Measurements from ENCODE around the gene MLLT3. TPM values are rescaled to one million over a fixed set of nuclear protein-coding genes. Genes with fewer than 3 reads are reported as not detected.

The MLLT3 gene
- total RNA-seq = 17.5 TPM
- long read RNA-seq, full-length matches to known transcripts = 10 of 13 reads
- long read RNA-seq, partial matches to known transcripts = 1 of 13 reads
- long read RNA-seq, other reads (novel, unspliced or antisense) = 2 of 13 reads

DNA sequence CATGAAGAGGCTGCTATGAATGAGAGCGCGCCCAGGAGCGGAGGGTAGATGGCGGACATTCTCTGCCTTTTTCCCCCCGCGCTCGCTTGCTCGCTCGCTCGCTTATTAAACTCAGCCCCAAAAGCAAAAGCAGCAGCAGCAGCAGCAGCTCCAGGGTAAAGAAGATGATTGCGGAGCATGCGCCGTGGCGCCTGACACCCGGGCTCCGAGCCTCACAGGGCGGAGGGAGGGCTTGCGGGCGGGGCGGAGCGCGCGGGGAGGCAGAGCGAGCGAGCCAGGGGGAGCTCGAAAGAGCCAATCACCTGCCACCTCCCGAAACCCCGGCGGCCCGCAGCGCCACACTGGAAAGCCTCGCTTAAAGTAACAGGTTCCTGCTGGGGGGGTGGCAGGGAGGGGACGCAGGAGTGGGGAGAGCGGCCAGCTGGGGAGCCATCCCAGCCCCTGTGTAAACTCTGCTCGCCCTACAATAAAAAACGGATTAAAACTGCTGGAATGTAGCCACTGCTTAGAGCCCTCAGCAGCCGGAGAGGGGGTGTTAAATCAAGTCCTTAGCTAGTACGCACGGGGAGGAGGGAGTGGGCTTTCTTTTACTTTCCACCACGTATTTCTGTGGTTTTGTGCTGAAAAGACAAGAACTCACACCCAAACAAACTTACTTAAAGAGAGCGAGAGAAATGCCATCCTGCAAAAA is at the start of gene MLLT3:
Gene MLLT3 (minus strand): TSS at position 170 of the 691 bp plus-strand sequence.
- no peaks in the 10 kb centered on the region for H3K27me3 ChIP-seq (ENCODE audit: low read depth)
- TF ChIP-seq, protein P1, sequence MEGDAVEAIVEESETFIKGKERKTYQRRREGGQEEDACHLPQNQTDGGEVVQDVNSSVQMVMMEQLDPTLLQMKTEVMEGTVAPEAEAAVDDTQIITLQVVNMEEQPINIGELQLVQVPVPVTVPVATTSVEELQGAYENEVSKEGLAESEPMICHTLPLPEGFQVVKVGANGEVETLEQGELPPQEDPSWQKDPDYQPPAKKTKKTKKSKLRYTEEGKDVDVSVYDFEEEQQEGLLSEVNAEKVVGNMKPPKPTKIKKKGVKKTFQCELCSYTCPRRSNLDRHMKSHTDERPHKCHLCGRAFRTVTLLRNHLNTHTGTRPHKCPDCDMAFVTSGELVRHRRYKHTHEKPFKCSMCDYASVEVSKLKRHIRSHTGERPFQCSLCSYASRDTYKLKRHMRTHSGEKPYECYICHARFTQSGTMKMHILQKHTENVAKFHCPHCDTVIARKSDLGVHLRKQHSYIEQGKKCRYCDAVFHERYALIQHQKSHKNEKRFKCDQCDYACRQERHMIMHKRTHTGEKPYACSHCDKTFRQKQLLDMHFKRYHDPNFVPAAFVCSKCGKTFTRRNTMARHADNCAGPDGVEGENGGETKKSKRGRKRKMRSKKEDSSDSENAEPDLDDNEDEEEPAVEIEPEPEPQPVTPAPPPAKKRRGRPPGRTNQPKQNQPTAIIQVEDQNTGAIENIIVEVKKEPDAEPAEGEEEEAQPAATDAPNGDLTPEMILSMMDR (IDR thresholded peaks at IDR 0.05; ENCODE audit: borderline replicate concordance) = no peak
- peak; percentile 97 for DNase-seq
- H3K36me3 ChIP-seq = no peaks in the 10 kb centered on the region
- H3K9me3 ChIP-seq (replicated peaks) = no peaks in the 10 kb centered on the region
- H3K27ac ChIP-seq (replicated peaks) = peak within 1 kb of the TSS; percentile 95
- peaks cover 63% of the 10 kb centered on the region for H3K4me1 ChIP-seq
- intact Hi-C loops (cut with micrococcal nuclease) = loop anchor here (2.0 to 10.0 kb wide), 2 partner anchors 322 to 696 kb away; no protein-coding TSS in a partner anchor
- H3K4me3 ChIP-seq = peak within 1 kb of the TSS; percentile 95

DNA sequence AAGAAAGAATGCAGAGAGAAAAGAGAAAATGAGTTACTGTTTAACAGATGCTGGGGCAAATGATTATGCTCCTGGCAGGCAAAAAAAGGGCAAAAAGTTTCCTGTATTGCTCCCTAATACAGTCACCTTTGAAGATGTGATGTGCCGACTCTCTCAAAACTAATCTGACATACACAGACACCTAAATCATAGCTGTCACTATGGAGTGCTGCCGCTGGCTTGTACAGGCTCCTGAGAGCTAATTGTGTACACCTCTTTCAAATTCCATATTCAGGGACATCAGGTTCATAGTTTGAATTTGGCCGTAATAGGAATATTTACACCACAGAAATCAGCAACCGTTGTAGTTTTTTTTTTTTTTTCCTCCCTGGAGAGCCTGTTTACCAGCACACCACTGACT is 49.3 kb upstream of the MLLT3 start:
- Histone ChIP-seq H3K27ac (replicated peaks) (no peak overlapping the region), H3K4me3 (no peak overlapping the region), H3K36me3 (no peaks in the 10 kb centered on the region), H3K4me1 (no peaks in the 10 kb centered on the region), H3K9me3 (replicated peaks) (peaks cover under 1% of the 10 kb centered on the region), H3K27me3 (ENCODE audit: low read depth) (no peaks in the 10 kb centered on the region)
- intact Hi-C loops (cut with micrococcal nuclease) = no loop called here
- TF ChIP-seq, protein P1 (IDR thresholded peaks at IDR 0.05; ENCODE audit: borderline replicate concordance) = no peak
- DNase-seq = no peak

DNA sequence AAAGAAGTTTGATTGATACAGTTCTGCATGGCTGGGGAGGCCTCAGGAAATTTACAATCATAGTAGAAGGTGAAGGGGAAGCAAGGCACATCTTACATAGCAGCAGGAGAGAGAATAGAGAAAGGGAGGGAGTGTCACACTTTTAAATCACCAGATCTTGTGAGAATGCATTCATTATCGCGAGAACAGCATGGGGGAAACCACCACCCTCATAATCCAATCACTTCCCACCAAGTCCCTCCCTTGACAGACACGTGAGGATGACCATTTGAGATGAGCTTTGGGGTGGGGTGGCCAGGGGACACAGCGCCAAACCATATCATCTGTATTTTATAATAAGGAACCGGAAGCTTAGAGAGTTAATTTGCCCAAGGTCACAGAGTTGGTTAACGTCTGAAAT is 48.1 kb upstream of the MLLT3 start:
- H3K4me1 ChIP-seq = no peaks in the 10 kb centered on the region
- H3K27me3 ChIP-seq (ENCODE audit: low read depth) = no peaks in the 10 kb centered on the region
- H3K27ac ChIP-seq (replicated peaks) = no peak overlapping the region
- TF ChIP-seq, protein P1 (IDR thresholded peaks at IDR 0.05; ENCODE audit: borderline replicate concordance) = no peak
- no peaks in the 10 kb centered on the region for H3K36me3 ChIP-seq
- no peak overlapping the region for H3K4me3 ChIP-seq
- intact Hi-C loops (cut with micrococcal nuclease) = no loop called here
- no peak for DNase-seq
- no peaks in the 10 kb centered on the region for H3K9me3 ChIP-seq (replicated peaks)

DNA sequence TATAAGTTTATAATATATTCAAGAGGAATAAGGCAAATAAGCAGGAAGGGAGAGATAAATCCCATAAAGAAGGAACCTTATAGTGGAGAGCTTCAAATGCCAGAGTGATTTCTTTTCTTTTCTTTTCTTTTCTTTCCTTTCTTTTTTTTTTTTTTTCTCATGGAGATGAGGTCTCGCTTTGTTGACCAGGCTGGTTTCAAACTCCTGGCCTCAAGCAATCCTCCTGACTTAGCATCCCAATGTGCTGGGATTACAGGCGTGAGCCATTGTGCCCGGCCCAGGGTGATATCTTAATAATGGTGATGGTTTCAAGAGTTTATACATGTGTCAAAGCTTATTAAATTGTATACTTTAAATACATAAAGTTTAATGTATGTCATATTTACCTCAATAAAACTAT is 42.2 kb upstream of the MLLT3 start:
- DNase-seq = no peak
- Histone ChIP-seq H3K4me3 (no peak overlapping the region), H3K27ac (replicated peaks) (no peak overlapping the region), H3K4me1 (peaks cover 27% of the 10 kb centered on the region), H3K36me3 (no peaks in the 10 kb centered on the region), H3K9me3 (replicated peaks) (no peaks in the 10 kb centered on the region), H3K27me3 (ENCODE audit: low read depth) (no peaks in the 10 kb centered on the region)
- intact Hi-C loops (cut with micrococcal nuclease) = no loop called here
- TF ChIP-seq, protein P1 (IDR thresholded peaks at IDR 0.05; ENCODE audit: borderline replicate concordance) = no peak

DNA sequence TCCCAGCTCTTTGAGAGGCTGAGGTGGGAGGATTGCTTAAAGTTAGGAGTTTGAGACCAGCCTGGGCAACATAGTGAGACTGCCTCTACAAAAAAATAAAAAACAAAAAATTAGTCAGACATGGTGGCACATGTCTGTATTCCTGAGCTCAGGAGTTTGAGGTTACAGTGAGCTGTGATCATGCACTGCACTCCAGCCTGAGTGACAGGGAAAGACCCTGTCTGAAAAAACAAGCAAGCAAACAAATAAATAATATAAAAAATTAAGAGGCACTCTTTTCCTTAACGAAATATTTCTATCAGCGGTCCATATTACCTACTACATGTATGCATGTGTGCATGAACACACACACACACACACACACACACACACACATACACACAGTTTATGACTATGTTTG is 40.8 kb upstream of the MLLT3 start:
- no peaks in the 10 kb centered on the region for H3K36me3 ChIP-seq
- DNase-seq = no peak
- H3K4me3 ChIP-seq = no peak overlapping the region
- no peaks in the 10 kb centered on the region for H3K27me3 ChIP-seq (ENCODE audit: low read depth)
- peaks cover 34% of the 10 kb centered on the region for H3K4me1 ChIP-seq
- intact Hi-C loops (cut with micrococcal nuclease) = no loop called here
- H3K27ac ChIP-seq (replicated peaks) = no peak overlapping the region
- TF ChIP-seq, protein P1 (IDR thresholded peaks at IDR 0.05; ENCODE audit: borderline replicate concordance) = no peak
- no peaks in the 10 kb centered on the region for H3K9me3 ChIP-seq (replicated peaks)
